Measurements from ENCODE around the gene ISG15.

DNA sequence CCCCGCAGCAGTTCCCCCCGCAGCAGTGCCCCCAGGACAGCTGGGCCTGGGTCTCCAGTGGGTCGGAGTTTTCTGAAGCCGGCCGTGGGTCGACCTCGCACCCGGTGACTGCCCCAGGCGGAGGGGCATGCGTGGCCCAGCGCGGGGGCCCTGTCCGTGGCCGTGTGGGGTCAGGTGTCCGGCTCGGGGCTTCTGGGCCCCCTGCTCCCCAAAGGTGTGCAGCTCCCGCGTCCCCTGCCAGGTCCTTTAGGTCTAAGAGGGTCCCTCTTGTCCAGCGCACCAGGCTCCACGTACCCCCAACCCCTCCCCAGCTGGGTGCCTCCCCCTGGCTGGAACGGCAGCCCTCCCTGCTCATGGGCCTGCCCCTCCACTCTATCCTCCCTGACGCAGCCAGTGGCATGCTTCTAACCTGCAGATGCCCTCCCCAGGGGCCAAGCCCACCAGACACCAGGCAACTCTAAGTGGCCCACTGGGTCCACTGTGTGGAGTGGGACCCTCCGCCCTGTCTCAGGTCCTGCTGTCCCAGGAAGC lies 7.5 kb upstream of the ISG15 start:
- TF ChIP-seq, protein P1, sequence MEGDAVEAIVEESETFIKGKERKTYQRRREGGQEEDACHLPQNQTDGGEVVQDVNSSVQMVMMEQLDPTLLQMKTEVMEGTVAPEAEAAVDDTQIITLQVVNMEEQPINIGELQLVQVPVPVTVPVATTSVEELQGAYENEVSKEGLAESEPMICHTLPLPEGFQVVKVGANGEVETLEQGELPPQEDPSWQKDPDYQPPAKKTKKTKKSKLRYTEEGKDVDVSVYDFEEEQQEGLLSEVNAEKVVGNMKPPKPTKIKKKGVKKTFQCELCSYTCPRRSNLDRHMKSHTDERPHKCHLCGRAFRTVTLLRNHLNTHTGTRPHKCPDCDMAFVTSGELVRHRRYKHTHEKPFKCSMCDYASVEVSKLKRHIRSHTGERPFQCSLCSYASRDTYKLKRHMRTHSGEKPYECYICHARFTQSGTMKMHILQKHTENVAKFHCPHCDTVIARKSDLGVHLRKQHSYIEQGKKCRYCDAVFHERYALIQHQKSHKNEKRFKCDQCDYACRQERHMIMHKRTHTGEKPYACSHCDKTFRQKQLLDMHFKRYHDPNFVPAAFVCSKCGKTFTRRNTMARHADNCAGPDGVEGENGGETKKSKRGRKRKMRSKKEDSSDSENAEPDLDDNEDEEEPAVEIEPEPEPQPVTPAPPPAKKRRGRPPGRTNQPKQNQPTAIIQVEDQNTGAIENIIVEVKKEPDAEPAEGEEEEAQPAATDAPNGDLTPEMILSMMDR (IDR thresholded peaks at IDR 0.05; ENCODE audit: insufficient read depth, low read length, poor library complexity, severe bottlenecking): no peak
- no peak for TF ChIP-seq EZH2phosphoT487 (conservative IDR thresholded peaks at IDR 0.05; ENCODE audit: low read length)

All from SU-DHL-6 (cell line).